ENCODE data around the gene USE1. TPM values are rescaled to one million over a fixed set of nuclear protein-coding genes. Genes with fewer than 3 reads are reported as not detected.

Gene USE1
- total RNA-seq, 2 donors from 2014 or later = 11.5 to 13.7 TPM

DNA sequence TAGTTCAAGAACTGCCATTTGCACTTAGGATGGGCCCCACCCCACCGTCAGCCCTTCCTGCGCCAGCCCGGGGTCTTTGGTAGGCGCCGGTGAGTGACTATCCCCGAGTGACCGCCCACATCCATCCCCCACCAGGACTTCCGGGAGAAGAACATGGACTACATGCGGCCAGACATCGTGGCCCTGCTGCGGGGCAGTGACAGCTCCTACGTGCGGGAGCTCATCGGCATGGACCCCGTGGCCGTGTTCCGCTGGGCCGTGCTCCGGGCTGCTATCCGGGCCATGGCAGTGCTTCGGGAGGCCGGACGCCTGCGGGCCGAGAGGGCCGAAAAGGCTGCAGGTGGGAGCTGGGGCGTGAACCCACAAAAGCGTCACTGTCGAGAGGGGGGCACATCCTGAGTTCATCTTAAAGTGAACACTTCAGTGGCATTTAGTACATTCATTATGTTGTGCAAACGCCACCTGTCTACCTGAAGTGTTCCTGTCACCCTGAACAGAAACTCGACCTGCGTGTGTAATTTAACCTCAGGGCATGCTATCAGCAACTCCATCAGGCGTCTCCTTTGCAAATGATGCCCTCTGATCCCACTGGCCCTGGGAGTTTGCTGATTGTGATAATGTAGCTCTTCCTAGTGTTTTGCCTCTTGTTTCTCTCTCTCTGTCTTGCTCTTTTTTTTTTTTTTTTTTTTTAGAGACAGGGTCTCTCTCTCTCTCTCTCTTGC, 42.4 kb upstream of the USE1 start:
- Histone ChIP-seq H3K27me3 (replicated peaks; ENCODE audit: insufficient read depth) (no peaks in the 10 kb centered on the region), H3K9me3 (no peaks in the 10 kb centered on the region), H3K36me3 (peaks cover 87% of the 10 kb centered on the region), H3K4me3 (no peak overlapping the region), H3K4me1 (ENCODE audit: control insufficient read depth in 1 of 2, low read depth in 2 of 2) (no peaks in the 10 kb centered on the region), H3K27ac (no peak overlapping the region)
- DNase-seq (ENCODE audit: low spot score) (no peak), ATAC-seq (ENCODE audit: insufficient number of reproducible peaks, low FRiP score, low read depth) (no peak)
- TF ChIP-seq, protein P1, sequence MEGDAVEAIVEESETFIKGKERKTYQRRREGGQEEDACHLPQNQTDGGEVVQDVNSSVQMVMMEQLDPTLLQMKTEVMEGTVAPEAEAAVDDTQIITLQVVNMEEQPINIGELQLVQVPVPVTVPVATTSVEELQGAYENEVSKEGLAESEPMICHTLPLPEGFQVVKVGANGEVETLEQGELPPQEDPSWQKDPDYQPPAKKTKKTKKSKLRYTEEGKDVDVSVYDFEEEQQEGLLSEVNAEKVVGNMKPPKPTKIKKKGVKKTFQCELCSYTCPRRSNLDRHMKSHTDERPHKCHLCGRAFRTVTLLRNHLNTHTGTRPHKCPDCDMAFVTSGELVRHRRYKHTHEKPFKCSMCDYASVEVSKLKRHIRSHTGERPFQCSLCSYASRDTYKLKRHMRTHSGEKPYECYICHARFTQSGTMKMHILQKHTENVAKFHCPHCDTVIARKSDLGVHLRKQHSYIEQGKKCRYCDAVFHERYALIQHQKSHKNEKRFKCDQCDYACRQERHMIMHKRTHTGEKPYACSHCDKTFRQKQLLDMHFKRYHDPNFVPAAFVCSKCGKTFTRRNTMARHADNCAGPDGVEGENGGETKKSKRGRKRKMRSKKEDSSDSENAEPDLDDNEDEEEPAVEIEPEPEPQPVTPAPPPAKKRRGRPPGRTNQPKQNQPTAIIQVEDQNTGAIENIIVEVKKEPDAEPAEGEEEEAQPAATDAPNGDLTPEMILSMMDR (IDR thresholded peaks at IDR 0.05) = no peak

DNA sequence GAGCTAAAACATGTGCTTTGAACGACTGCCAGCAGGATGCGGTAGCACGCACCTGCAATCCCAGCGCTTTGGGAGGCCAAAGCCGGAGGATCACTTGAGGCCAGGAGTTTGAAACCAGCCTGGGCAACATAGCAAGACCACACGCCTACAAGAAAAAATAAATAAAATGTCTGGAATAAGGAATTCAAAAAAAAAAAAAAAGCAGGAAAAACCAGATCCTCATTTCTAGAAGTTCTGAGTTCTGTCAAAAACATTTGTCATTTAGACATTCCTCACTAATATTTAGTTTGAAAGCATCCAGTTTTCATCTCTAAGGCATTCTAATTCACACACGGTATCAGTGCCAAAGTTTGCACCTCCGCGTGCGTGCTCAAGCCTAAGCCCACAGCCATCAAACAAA, 36.9 kb upstream of the USE1 start:
- H3K4me3 ChIP-seq = no peak overlapping the region
- no peaks in the 10 kb centered on the region for H3K4me1 ChIP-seq (ENCODE audit: control insufficient read depth in 1 of 2, low read depth in 2 of 2)
- ATAC-seq (ENCODE audit: insufficient number of reproducible peaks, low FRiP score, low read depth) (no peak), DNase-seq (ENCODE audit: low spot score) (no peak)
- H3K36me3 ChIP-seq = peaks cover 65% of the 10 kb centered on the region
- H3K27ac ChIP-seq = no peak overlapping the region
- H3K9me3 ChIP-seq = no peaks in the 10 kb centered on the region
- no peaks in the 10 kb centered on the region for H3K27me3 ChIP-seq (replicated peaks; ENCODE audit: insufficient read depth)
- TF ChIP-seq, protein P1 (IDR thresholded peaks at IDR 0.05) = no peak

DNA sequence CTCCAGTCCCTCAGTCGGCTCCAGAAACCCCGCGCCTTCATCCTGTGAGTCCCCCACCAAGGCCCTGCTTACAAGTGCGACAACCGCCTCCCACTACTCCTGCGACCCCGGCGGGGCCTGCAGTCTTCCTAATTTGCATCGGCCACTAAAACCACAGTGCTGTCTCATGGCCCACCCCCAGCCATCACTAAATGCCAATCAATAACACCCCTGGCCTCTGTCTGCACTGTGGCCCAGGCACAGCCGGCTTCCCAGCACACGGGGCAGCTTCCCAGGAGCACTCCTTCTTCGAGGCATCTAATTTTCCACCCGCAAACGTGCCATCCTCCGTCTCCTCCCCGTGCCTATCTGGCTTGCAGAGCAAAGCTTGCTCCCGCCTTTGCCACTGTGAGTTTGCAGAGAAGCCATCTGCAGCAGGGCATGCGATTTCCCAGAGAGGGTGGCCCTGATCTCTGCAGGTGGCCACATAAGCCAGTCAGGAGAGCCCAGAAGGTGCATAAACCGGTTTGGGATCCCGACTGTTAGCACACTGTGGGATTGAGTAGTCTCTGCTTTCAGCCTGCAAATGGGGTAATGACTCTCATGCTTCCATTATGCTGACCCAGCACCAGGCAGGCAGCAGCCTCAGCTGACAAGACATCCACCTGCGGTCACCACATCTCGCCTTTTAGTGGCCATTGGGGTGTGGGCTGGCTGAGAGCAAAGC, 34.0 kb upstream of the USE1 start:
- Histone ChIP-seq H3K4me3 (no peak overlapping the region), H3K9me3 (no peaks in the 10 kb centered on the region), H3K4me1 (ENCODE audit: control insufficient read depth in 1 of 2, low read depth in 2 of 2) (no peaks in the 10 kb centered on the region), H3K27me3 (replicated peaks; ENCODE audit: insufficient read depth) (no peaks in the 10 kb centered on the region), H3K36me3 (peaks cover 67% of the 10 kb centered on the region), H3K27ac (no peak overlapping the region)
- no peak for ATAC-seq (ENCODE audit: insufficient number of reproducible peaks, low FRiP score, low read depth)
- TF ChIP-seq, protein P1 (IDR thresholded peaks at IDR 0.05) = no peak
- DNase-seq (ENCODE audit: low spot score) = no peak

DNA sequence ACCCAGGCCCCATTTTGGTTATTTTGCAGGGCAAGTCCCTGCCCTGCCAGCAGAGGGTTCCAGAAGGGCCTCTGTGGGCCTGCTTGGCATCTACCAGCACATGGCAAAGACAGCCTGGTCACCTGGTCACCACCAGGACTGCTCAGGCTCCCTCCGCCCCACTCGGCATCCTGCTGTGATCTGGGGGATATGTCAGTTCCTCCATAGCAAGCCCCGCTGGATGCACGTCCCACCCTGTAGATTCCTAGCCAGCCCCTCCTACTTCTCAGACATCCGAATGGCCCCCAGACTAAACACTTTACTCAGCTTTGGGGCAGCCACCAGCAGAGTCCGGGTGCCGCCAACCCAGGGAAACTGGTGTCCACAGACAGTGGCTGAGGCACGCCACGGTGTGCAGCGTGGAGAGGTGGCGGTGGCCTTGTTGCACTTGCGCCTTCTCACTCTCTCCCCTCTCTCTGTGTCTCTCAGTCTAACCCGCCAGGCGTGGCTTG, 31.8 kb upstream of the USE1 start:
- ATAC-seq (ENCODE audit: insufficient number of reproducible peaks, low FRiP score, low read depth) (no peak), DNase-seq (ENCODE audit: low spot score) (no peak)
- no peaks in the 10 kb centered on the region for H3K9me3 ChIP-seq
- no peak overlapping the region for H3K27ac ChIP-seq
- no peak overlapping the region for H3K4me3 ChIP-seq
- TF ChIP-seq, protein P1 (IDR thresholded peaks at IDR 0.05) = no peak
- no peaks in the 10 kb centered on the region for H3K4me1 ChIP-seq (ENCODE audit: control insufficient read depth in 1 of 2, low read depth in 2 of 2)
- H3K27me3 ChIP-seq (replicated peaks; ENCODE audit: insufficient read depth) = no peaks in the 10 kb centered on the region
- peaks cover 67% of the 10 kb centered on the region for H3K36me3 ChIP-seq

DNA sequence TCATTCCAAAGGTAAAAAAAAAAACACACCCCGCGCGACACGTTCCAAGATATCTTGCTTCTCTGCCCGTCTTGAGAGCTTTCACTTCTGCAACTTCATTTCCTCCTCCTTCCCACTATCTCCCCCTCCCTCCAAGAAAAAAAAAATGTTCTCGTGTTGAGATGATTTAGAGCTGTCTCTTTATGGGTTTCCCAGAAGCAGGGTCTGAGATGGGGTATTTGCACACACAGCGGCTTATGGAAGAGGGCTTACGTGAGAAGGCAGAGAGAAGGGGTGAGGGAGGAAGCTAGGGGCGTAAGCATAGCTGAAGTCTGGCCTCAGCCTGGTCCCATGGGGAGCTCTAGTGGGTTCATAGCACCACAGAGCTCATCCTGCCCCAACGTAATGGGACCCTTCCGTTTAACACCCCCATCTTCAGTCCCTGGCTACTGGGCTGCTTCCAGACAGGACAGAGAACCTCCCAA, 31.3 kb upstream of the USE1 start:
- no peak overlapping the region for H3K27ac ChIP-seq
- DNase-seq (ENCODE audit: low spot score) (no peak), ATAC-seq (ENCODE audit: insufficient number of reproducible peaks, low FRiP score, low read depth) (no peak)
- no peaks in the 10 kb centered on the region for H3K9me3 ChIP-seq
- H3K36me3 ChIP-seq = peaks cover 70% of the 10 kb centered on the region
- H3K4me1 ChIP-seq (ENCODE audit: control insufficient read depth in 1 of 2, low read depth in 2 of 2) = no peaks in the 10 kb centered on the region
- TF ChIP-seq, protein P1 (IDR thresholded peaks at IDR 0.05) = no peak
- H3K27me3 ChIP-seq (replicated peaks; ENCODE audit: insufficient read depth) = no peaks in the 10 kb centered on the region
- H3K4me3 ChIP-seq = no peak overlapping the region
